Middle frontal gyrus (tissue), 1 donor: ENCODE measurements around the gene SMAD3.

ENCODE experiments used
- DNase-seq: peaks from one replicate; pipeline ENCODE4 v3.0.0-alpha.2; 2015; ENCODE audit warnings: low spot score; ENCODE audit errors: extremely low spot score

SMAD3 gene

DNA sequence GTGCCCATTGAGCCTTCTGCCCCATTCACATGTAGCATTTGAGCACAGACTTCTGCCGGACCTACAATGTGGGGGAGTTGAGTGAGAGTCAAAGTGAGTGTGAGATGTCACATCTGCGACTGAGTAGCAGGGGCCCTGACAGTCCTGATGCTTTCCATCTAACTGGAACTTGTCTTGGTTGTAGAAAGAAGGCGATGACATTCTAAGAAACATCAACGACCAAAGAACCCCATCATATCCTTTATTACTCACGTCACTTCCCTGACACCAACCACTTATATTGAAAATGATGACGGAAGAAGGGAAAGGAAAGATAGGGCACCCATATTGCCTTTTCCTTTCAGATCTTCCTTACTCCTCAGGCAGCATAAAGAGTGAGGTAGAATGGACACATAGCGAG, 30.5 kb downstream of the SMAD3 start:
- no peak for DNase-seq

DNA sequence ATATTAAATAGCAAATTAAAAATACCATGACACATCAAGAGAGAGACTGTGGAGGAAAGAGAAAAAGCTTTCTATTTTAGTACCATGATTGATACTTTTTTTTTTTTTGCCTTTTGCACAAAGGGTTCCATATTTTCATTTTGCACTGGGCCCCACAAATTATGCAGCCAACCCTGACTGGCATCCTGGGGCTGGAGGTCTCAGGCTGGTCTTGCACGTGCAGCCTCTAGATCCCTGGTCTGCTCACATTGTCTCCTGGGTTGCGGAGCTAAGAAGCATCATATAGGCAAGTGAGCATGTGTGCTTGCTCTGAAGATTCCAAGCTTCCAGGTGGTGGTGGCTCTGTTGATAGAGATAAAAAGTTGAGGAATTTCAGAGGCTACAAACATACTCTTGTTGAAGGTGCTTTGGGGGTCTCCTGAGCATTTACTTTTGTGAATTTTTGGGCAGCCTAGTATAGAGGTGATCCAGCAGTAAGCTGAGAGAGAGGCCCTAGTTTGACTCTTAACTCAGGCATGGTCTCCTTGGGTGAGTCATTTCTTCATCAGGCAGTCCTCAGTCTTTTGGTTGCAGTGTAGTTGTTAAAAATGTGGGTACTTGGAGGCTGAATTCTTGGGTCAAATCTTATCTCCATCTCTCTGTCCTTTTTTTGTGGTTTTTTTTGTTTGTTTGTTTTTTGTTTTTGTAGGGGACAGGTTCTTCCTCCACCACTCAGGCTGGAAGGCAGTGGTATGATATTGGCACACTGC, 31.3 kb downstream of the SMAD3 start:
- no peak for DNase-seq

DNA sequence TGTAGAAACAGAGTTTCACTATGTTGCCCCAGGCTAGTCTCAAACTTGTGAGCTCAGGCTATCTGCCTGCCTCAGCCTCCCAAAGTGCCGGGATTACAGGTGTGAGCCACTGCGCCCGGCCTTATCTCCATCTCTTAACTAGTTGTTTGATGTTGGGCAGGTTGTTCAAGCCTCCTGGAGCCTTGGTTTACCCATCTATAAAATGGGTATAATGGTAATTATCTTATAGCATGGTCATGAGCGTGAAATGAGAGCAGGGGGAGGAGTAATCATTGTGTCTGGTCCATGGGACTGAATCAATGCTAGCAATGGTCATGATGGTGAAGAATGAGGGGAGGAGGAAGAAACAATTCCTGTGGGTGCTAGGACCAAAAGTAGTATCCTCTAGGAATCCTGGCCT, 32.0 kb downstream of the SMAD3 start:
- DNase-seq = no peak

DNA sequence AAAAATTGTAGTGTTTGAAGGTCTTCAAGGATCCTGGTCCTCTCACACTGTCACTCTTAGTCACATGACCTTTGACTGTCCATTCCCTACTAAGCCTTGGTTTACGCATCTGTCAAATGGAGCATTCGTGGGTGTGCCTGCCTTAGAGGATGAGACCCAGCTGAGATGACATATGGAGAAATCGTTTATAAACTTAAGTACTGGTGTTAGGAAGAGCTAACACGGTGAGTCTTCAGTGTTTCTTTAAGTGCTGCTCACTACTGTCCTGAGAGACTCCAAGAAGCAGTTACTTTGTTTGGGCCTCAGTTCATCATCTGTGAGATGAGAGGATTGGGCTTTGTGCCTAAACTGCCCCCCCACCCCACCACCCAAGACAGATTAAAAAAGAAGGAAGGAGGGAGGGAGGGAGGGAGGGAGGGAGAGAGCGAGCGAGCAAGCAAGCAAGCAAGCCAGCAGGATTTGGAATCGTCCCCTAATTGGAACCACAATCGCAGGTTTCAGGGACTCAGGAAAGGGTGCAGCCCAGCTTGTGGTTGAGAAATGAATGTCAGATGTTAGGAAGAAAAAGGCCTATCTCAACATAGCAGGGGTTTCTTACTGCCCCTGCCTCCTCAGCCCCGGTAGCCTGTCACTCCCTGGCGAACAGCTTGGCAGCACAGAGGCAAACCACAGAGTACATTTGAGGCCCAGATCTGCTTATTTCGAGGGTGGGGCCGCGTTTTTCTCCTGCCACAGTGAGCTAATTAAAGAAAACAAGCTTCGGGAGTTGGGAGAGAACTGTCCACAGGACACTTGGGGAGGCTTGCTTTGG, 32.7 kb downstream of the SMAD3 start:
- no peak for DNase-seq

DNA sequence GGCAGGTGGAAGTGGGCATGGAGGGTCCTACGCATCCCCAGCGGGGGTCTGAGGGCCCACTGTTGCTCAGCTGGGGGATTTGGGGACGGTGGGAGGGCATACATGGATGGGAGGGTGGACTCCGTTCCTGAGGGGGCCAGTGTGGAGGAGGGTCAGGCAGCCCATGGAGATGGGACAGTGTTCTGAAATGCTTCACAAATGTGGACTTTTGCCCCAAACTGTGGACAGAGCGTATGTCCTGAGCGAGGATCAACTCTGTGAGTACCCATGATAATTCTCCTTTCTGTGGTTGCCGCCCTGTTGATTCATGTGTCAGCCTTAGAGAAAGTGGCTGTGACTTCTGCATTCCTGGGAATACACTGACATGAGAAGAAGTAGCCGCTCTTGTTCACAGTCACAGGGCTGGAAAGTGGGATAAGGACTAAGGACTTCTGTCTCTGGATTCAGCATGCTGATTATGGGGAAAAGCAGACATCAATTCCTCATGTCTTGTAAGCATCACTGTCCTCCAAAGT, 33.4 kb downstream of the SMAD3 start:
- DNase-seq = no peak

DNA sequence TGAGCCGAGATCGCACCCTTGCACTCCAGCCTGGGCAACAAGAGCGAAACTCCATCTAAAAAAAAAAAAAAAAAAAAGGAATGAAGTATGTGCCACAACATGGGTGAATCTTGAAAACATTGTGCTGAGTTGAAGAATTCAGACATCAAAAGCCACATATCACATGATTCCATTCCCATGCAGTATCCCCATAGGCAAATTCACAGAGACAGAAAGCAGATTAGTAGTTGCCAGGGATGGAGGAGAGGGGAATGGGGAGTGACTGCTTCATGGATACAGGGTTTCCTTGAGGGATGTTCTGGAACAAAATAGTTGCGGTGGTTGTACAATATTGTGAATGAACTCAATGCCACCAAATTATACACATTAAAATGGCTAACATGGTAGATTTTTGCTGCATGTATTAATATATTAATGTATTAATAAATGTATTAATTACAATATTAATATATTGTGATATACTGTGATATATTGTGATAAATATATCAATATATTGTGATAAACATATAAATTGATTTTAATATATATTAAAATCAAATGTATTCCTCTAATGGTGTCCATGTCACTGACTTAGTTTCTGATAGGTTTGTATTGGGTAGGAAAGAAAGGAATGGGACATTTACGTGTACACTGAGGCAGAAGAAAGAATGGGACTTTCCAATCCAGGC, 34.9 kb downstream of the SMAD3 start:
- DNase-seq = no peak

DNA sequence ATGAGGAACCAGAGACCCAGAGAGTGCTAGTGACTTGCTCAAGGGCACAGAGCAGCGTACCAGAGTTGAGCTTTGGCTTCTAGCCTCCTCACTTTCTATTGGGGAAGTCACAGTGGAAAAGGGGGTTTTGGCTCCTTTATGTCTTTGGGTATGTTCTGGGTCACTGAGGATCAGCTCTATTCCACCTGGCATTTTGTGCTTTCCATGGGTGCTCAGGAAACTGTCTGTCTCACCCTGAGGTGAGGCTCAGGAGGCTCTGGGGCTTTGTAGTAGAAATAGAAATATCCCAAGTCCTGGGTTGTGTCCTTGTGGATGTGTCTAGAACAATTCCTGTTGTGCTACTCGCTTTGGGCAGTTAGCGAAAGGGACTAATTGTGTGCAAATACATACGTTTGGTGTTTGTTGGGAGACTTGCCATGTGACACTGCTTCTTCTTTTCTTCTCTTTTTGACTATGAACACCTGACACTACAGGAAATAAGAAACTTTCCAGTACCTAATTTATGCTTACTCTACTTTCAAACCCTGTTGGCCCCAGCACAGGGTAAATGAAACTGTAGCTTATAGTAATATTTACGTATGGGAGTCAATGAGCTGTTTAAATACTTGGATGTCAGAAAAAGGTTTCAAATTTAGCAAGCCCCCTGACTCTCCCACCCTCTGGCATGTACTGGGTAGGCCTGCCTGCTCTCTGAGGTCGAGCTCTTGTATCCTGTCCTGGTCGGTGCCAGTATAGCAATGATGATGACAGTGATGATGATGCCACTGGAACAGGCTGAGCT, 35.6 kb downstream of the SMAD3 start:
- no peak for DNase-seq

DNA sequence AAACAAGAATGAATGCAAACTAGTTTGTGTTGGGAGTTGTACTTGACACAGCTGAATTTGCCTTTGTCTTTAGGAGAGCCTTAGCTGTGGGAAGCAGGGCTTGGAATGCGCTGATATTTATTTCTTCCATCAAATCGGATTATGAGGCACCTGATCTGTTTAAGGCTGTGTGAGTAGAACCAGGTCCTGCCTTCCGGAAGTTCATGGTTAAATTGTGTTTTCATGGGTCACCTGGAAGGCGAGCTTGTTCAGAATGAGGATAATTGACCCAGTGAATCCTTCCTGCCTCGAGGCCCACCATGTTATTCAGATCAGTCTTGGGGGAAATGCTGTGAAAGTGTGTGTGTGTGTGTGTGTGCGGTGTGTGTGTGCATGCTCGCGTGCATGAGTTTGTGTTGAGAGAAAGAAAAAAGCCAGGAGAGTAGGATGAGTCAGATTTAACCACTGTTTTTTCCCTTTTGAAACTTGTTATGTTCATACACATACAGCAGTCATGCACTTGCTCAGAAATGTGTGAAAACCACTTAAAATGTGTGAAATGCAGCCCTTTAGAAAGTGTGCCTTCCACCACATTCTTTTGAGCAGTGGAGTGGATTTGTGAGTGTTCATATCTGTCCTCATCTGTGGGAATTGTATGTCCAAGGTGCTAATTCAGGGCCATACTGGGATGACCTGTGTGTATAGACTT, 36.7 kb downstream of the SMAD3 start:
- DNase-seq = no peak

DNA sequence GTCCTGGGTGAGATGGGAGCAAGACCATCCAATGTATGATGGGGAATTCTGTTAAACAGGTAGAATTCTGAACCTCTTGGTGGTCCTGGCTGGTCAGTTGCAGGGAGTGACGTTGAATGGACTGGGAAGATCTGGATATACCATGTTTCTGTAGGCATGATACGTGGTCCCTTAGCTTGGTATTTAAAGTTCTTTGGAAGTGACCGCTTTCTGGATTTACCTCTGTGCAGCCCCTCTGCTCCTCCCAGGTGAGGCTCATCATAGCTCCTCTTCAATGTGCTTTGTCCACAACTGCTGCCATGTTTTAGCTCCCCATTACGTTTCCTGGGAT, 37.2 kb downstream of the SMAD3 start:
- no peak for DNase-seq

DNA sequence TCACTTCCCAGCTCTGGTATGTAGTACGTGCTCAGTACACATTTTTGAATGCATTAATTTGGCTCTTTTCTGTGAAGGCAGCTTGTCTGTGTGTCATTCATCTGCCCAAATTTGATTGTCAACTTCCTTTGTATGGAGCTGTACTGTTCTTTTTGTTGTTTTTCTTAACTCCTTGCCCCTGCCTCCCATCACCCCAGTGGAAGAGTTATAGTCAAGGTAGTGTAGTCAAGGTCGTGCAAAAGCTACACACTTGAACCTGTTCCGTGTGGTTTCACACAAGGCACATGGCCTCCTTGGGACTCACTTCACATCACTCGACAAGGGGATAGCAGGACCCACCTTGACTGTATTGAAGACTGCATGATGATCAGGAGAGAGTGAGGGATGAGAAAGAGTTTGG, 37.6 kb downstream of the SMAD3 start:
- no peak for DNase-seq

DNA sequence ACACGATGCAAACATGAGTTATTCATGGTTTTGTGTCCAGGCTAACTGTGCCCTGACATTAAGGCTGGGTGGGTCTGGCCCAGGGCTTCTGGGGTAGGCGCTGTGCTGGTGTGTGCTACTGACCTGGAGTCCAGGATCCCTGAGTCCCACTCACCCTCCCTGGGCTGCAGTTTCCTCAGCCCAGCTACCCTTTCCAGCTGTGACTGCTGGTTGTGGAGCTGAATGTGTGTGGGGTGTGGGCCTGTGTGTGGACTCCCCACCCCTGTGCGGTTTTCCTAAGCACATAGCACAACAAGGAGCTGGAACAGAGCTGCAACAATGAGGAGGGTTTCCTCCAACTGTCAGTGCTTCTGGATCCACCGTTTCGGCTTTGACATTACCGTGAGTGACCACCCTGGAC, 38.0 kb downstream of the SMAD3 start:
- no peak for DNase-seq

DNA sequence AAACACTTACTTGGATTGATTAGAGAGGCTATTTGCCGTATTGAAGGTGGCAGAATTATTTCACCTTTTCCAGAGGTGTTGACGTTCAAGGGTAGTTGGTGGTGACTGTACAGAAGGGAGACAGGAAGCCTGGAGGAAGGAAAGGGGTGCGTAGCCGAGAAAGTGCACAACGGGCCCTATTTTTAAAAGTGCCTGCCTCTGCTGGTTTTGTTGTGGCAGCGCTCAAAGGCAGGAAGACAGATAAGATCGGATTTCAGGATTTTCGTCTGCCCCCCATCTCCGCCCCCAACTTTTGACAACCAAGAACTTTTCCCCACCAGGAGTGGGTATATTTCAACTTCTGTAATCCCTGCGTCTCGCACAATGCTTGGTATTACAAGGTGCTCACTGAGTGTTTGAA, 38.5 kb downstream of the SMAD3 start:
- no peak for DNase-seq

DNA sequence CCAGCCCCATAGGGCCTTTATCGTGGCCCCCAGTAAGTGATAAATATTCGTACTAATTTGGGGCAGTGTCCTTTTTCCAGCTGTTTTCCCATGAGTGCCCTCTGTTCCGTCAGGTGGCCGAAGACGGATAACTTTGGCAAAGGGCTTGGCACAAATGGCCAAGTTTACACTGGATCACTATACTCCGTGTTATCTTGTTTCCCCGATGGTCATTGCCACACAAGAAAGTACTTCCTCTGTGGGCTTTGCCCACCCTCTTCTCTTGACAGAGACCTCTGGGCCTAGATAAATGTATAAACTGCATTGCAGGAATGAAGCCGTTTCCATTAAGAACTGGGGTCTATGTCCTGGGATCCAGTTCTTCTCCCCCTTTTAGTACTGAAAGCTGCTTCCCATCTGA, 39.1 kb downstream of the SMAD3 start:
- DNase-seq = no peak

DNA sequence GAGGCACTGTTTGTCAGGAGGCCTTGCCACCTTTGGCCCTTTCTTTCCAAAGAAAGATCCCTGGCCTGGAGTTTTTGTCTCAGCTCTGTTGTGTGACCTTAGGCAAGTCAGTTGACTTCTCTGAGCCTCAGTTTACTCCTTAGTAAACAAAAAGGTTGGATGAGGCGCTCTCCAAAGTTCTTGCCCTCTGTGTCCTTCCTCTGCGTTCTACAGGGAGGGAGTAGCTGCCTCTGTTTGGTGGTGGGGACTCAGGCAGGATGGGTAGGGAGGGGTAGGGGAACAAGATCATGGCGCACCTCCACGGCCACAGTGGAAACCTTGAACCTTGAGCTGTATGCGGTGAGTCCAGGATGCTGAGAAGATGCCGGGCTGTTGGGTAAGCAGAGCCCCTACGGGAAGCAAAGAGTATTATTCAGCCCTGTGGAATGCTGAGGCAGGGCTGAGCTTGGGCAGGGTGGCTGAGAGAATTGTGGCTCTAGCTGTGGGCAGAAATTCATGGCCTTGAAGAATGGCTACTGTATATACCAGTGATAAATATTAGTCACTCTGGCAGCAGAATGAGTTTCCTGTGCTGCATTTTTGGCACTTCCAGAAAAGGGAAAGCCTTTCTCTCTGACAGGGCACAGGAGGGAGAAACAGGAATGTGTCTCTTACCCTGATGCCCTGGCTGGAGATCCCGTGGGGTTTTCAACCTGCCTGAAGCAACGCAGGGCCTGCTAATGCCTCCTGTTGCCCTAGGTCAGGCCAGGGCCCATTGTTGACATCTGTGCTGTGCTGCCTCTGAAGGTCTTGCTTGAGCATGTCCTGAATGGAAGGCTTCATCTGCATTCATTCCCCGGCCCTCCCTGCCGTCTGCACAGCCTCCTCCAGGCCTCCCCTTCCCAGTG, 39.9 kb downstream of the SMAD3 start:
- no peak for DNase-seq

DNA sequence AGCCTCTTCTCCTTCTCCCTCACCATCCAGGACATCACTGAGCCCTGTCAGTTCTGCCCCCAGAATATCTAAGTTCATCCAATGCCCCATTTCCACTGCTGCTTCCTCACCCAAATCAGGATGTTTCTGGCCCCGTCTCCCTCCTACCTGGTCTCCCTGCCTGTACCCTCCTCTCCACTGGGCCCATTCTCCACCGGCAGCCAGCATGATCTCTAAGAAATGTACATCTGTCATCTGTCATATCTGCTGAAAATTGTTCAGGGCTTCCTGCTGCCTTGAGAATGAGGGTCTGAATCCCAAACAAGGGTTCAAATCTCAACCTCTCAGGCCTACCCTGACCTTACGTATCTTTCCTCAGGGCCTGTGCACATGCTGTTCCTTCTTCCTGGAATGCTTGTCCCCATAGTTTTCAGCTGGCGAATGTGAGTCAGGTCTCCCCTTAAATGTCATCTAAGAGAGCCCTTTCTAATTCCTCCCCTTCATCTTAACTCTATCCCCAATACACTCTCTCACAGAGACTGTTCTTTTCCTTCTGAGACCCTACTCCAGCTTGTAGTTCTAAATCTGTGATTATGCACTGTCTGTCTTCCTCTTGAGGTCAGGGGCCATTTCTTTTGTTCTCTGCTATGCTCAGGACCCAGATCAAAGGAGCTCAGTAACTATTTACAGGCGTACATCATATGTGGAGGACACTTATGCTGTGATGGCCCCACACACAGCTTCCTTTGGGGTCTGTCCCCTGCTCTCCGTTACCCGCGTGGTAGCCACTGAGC, 40.8 kb downstream of the SMAD3 start:
- no peak for DNase-seq

DNA sequence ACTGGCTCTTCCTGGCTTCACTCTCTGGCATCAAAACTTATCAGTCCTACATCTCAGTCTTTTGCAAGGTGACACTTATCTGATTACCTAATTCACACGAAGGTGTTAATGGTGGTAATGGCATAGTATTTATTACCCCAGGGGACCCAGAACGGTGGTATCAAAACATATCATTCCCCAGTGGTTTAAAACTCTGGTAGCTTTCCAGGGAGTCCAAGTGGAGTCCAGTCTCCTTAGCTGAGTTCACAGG, 41.3 kb downstream of the SMAD3 start:
- no peak for DNase-seq

DNA sequence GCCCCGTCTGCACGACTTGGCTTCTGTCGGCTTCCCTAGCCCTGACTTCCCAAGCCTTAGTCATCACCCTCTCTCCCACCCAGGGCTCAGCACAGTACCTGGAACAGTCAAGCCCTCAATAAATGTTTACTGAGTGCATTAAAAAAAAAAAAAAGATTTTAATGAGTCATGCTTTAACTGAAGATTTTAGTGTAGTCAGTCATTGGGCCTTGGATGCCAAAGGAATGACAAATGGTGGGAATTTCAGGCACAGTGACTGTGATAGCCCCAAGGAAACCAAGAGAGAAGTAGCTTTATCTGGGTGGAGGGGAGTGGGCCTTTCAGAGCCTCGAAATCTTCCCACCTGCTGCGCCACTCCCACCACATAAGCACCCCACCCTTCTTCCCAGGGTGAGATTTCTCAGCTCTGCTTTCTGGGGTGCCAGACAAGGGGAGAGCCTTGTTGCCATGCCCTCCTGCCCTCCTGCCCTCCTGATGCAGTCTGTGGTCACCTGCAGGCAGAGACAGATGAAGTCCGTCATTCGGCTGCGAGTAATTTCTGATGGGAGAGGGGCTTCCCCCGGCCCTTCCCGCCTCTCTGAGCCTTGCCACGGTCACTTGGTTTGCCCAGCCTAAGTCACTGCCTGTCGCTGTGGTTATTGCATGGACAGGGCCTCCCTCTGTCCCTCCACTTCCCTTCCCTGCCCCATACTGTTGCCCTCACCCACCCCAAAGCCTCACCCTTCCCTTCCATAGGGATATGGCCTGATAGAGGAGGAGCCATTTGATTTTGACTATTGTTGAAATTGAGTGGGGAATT, 41.8 kb downstream of the SMAD3 start:
- DNase-seq = no peak

DNA sequence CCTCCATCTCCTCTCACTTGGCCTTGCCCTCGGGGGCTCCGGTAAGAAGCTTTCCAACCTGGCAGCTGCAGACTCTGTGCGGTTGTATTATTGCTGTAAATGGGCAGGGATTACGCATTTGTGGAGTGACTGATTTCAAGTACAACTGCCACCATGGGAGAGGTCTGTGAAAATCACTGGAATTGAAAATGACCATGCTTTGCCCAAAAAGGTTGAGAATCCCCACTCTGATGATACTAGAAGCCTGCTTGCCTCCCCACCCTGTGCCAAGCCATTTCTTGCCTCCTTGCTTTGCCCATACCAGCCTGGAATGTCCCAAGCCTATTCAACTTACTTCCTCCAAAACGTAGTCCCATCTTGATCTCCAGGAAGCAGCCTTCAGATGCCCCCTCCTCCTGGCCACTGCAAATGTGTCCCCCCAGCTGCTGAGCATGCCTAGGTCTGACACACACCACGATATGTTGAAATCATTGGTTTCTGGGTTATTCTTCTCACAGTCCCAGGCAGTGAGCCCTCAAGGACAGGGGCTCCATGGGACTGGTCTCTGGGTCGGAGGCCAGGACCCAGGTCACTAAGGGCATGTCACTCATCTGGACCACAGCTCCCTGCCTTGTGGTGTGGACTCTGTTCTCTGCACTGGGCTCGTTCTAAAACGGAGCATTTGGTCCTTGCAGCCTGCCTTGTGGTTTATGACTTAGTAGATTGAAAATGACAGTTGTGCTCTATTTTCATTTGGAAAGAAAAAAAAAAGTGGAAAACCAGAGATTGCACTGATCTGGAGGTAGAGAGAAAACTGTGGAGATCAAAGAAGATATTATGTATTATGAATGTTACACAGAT, 42.9 kb downstream of the SMAD3 start:
- no peak for DNase-seq
